Activated CD8-positive, alpha-beta T cell treated with anti-CD3 and anti-CD28 coated beads for 36 hours (primary cell): ENCODE data around the gene CTPS2. TPM values are rescaled to one million over a fixed set of nuclear protein-coding genes. Genes with fewer than 3 reads are reported as not detected.

Experiments
- ATAC-seq: fragments of 200-7000 bp; cut with Tn5 transposase; one replicate; pipeline ENCODE4 v1.10.0; 2021; ENCODE audit warnings: mild to moderate bottlenecking, moderate library complexity
- CTCF ChIA-PET: fragments of 350-600 bp; sonication (Branson Sonifier 250); formaldehyde crosslinking; loops from one replicate; lab custom pipeline; 2021; ENCODE audit warnings: antibody characterized with exemption; lab: Charles Lee
- POLR2A ChIA-PET: fragments of 350-600 bp; sonication (Branson Sonifier 250); formaldehyde crosslinking; loops from one replicate; lab custom pipeline; 2021; ENCODE audit warnings: antibody characterized with exemption; lab: Charles Lee
- DNase-seq: peaks from one replicate; pipeline ENCODE4 v3.0.0-alpha.2; 2020
- H3K27ac Mint-ChIP-seq: one replicate; pipeline ENCODE4 v1.8.0; 2021; ENCODE audit warnings: mild to moderate bottlenecking, mixed read lengths
- H3K27me3 Mint-ChIP-seq: one replicate; pipeline ENCODE4 v1.8.0; 2021; ENCODE audit warnings: mixed read lengths
- H3K36me3 Mint-ChIP-seq: one replicate; pipeline ENCODE4 v1.8.0; 2021; ENCODE audit warnings: low read depth, mixed read lengths
- H3K4me1 Mint-ChIP-seq: one replicate; pipeline ENCODE4 v1.8.0; 2021; ENCODE audit warnings: low read depth, mixed read lengths
- H3K4me3 Mint-ChIP-seq: one replicate; pipeline ENCODE4 v1.8.0; 2021; ENCODE audit warnings: mild to moderate bottlenecking, moderate library complexity, mixed read lengths
- H3K9me3 Mint-ChIP-seq: one replicate; pipeline ENCODE4 v1.8.0; 2021; ENCODE audit warnings: mixed read lengths
- CTCF ChIP-seq: fragments of 200-600 bp; IDR thresholded peaks from one replicate; pipeline ENCODE4 v1.8.0; 2022; ENCODE audit warnings: antibody characterized with exemption, mild to moderate bottlenecking
- intact Hi-C: fragments of 100-400 bp; cut with micrococcal nuclease; formaldehyde crosslinking; loops from one replicate; pipeline ENCODE4 v1.10.0; 2022
- total RNA-seq, 2 experiments: library from RNA; stranded (reverse); gene quantifications; one replicate each; pipeline ENCODE4 v1.2.3, GENCODE V29; 2021

CTPS2 gene
- total RNA-seq, 2 experiments from 2014 or later, result 6.2 to 6.7 TPM

GRCh38 chrX:16638533-16638932 is 73.9 kb downstream of the CTPS2 start:
- H3K27ac Mint-ChIP-seq, result no peak overlapping the region
- TF ChIP-seq CTCF, result no peak
- peaks cover 2% of the 10 kb centered on the region for H3K4me1 Mint-ChIP-seq
- intact Hi-C loops, result no loop called here
- ATAC-seq (no peak), DNase-seq (no peak)
- ChIA-PET POLR2A (no interaction called here), CTCF (no interaction called here)
- H3K4me3 Mint-ChIP-seq, result no peak overlapping the region
- H3K9me3 Mint-ChIP-seq, result no peaks in the 10 kb centered on the region
- H3K27me3 Mint-ChIP-seq, result no peaks in the 10 kb centered on the region
- no peaks in the 10 kb centered on the region for H3K36me3 Mint-ChIP-seq

GRCh38 chrX:16635596-16635995 is 76.9 kb downstream of the CTPS2 start:
- Mint-ChIP-seq H3K4me3 (no peak overlapping the region), H3K27ac (no peak overlapping the region), H3K9me3 (no peaks in the 10 kb centered on the region), H3K4me1 (peaks cover 2% of the 10 kb centered on the region), H3K36me3 (no peaks in the 10 kb centered on the region), H3K27me3 (no peaks in the 10 kb centered on the region)
- POLR2A ChIA-PET, result no interaction called here
- DNase-seq, result no peak
- no peak for ATAC-seq
- no peak for TF ChIP-seq CTCF
- CTCF ChIA-PET, result no interaction called here
- intact Hi-C loops, result no loop called here

GRCh38 chrX:16635040-16635439 is 77.4 kb downstream of the CTPS2 start:
- Mint-ChIP-seq H3K4me1 (peaks cover 2% of the 10 kb centered on the region), H3K4me3 (no peak overlapping the region), H3K27me3 (no peaks in the 10 kb centered on the region), H3K27ac (no peak overlapping the region), H3K9me3 (no peaks in the 10 kb centered on the region), H3K36me3 (no peaks in the 10 kb centered on the region)
- CTCF ChIA-PET, result no interaction called here
- intact Hi-C loops, result no loop called here
- POLR2A ChIA-PET, result no interaction called here
- TF ChIP-seq CTCF, result no peak
- DNase-seq (no peak), ATAC-seq (no peak)

- ChIA-PET CTCF (no interaction called here), POLR2A (no interaction called here)
- H3K27ac Mint-ChIP-seq, result no peak overlapping the region
- H3K27me3 Mint-ChIP-seq, result no peaks in the 10 kb centered on the region
- peaks cover 2% of the 10 kb centered on the region for H3K4me1 Mint-ChIP-seq
- no peak for ATAC-seq
- TF ChIP-seq CTCF, result no peak
- H3K4me3 Mint-ChIP-seq, result no peak overlapping the region
- intact Hi-C loops, result no loop called here
- no peaks in the 10 kb centered on the region for H3K36me3 Mint-ChIP-seq
- DNase-seq, result no peak
- H3K9me3 Mint-ChIP-seq, result no peaks in the 10 kb centered on the region
Observed at GRCh38 chrX:16633754-16634153, 78.7 kb downstream of the CTPS2 start.

- H3K4me1 Mint-ChIP-seq, result peaks cover 2% of the 10 kb centered on the region
- CTCF ChIA-PET, result no interaction called here
- no peak for DNase-seq
- H3K36me3 Mint-ChIP-seq, result no peaks in the 10 kb centered on the region
- no peak for ATAC-seq
- no peak overlapping the region for H3K4me3 Mint-ChIP-seq
- intact Hi-C loops, result no loop called here
- TF ChIP-seq CTCF, result no peak
- no peaks in the 10 kb centered on the region for H3K9me3 Mint-ChIP-seq
- no peaks in the 10 kb centered on the region for H3K27me3 Mint-ChIP-seq
- POLR2A ChIA-PET, result no interaction called here
- H3K27ac Mint-ChIP-seq, result no peak overlapping the region
Observed at GRCh38 chrX:16629909-16630308, 82.6 kb downstream of the CTPS2 start.
